ENCODE data around the gene SULT1C2. TPM values are rescaled to one million over a fixed set of nuclear protein-coding genes. Genes with fewer than 3 reads are reported as not detected.

The SULT1C2 gene
- total RNA-seq, 1 experiment from 2014 or later = 3.9 TPM

- BruUV-seq (replicated peaks) = no TSS peak
- no peak overlapping the region for H3K27ac ChIP-seq (ENCODE audit: low read depth, low read length)
- no peaks in the 10 kb centered on the region for H3K79me2 ChIP-seq (ENCODE audit: insufficient read depth, low read length)
- no peak overlapping the region for H3K9ac ChIP-seq (ENCODE audit: low read length)
- no peak for DNase-seq (ENCODE audit: low read depth, low spot score)
- H3K27me3 ChIP-seq (ENCODE audit: insufficient read depth, low read length) = peaks cover 20% of the 10 kb centered on the region; the same call in 1 of the 2 replicates
- intact Hi-C loops (cut with micrococcal nuclease) = no loop called here
- H3K36me3 ChIP-seq (ENCODE audit: control insufficient read depth in 1 of 2, insufficient read depth in 2 of 2, low read length in 2 of 2) = no peaks in the 10 kb centered on the region
- RAD21 ChIA-PET (ENCODE audit: low non-redundant PET in 1 of 2, low total read pairs in 2 of 2, uncharacterized antibody in 2 of 2, unreplicated experiment in 2 of 2) = no interaction called here
- ATAC-seq = no peak
- H3K4me1 ChIP-seq (ENCODE audit: control insufficient read depth in 1 of 2, insufficient read depth in 2 of 2, low read length in 2 of 2) = no peaks in the 10 kb centered on the region
- no peak overlapping the region for H3K4me3 ChIP-seq (replicated peaks in 1 of 2; ENCODE audit: low read depth in 1 of 2, low read length in 2 of 2)
- no peak overlapping the region for H3K4me2 ChIP-seq (ENCODE audit: low read length)
- H3K9me2 ChIP-seq (ENCODE audit: insufficient read depth) = 0 out of 2 replicates have a peak, but pooled peaks cover 2% of the 10 kb centered on the region
- TF ChIP-seq, protein P1, sequence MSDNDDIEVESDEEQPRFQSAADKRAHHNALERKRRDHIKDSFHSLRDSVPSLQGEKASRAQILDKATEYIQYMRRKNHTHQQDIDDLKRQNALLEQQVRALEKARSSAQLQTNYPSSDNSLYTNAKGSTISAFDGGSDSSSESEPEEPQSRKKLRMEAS (IDR thresholded peaks at IDR 0.05) = no peak
- no peak for TF ChIP-seq ZNF274 (IDR thresholded peaks at IDR 0.05; ENCODE audit: low read depth, low read length)
- no peak for TF ChIP-seq SP1 (IDR thresholded peaks at IDR 0.05; ENCODE audit: low read depth)
- no peak for TF ChIP-seq POLR2A (IDR thresholded peaks at IDR 0.05; ENCODE audit: borderline replicate concordance, extremely low read depth, insufficient read depth, insufficient read length)
- TF ChIP-seq, protein P2, sequence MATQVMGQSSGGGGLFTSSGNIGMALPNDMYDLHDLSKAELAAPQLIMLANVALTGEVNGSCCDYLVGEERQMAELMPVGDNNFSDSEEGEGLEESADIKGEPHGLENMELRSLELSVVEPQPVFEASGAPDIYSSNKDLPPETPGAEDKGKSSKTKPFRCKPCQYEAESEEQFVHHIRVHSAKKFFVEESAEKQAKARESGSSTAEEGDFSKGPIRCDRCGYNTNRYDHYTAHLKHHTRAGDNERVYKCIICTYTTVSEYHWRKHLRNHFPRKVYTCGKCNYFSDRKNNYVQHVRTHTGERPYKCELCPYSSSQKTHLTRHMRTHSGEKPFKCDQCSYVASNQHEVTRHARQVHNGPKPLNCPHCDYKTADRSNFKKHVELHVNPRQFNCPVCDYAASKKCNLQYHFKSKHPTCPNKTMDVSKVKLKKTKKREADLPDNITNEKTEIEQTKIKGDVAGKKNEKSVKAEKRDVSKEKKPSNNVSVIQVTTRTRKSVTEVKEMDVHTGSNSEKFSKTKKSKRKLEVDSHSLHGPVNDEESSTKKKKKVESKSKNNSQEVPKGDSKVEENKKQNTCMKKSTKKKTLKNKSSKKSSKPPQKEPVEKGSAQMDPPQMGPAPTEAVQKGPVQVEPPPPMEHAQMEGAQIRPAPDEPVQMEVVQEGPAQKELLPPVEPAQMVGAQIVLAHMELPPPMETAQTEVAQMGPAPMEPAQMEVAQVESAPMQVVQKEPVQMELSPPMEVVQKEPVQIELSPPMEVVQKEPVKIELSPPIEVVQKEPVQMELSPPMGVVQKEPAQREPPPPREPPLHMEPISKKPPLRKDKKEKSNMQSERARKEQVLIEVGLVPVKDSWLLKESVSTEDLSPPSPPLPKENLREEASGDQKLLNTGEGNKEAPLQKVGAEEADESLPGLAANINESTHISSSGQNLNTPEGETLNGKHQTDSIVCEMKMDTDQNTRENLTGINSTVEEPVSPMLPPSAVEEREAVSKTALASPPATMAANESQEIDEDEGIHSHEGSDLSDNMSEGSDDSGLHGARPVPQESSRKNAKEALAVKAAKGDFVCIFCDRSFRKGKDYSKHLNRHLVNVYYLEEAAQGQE (IDR thresholded peaks at IDR 0.05; ENCODE audit: low read depth) = no peak
- no peaks in the 10 kb centered on the region for H4K20me1 ChIP-seq (ENCODE audit: insufficient read depth)
- POLR2A ChIA-PET = no interaction called here
- CTCF ChIA-PET = no interaction called here
- H2AFZ ChIP-seq (ENCODE audit: low read depth, low read length, poor library complexity, severe bottlenecking) = no peak overlapping the region
- no peaks in the 10 kb centered on the region for H3K9me3 ChIP-seq (ENCODE audit: control insufficient read depth in 1 of 2, insufficient read depth in 1 of 2, low read depth in 1 of 2, low read length in 2 of 2)
These were observed 60.9 kb downstream of the SULT1C2 start for GRCh38 chr2:108349571-108349928.

DNA sequence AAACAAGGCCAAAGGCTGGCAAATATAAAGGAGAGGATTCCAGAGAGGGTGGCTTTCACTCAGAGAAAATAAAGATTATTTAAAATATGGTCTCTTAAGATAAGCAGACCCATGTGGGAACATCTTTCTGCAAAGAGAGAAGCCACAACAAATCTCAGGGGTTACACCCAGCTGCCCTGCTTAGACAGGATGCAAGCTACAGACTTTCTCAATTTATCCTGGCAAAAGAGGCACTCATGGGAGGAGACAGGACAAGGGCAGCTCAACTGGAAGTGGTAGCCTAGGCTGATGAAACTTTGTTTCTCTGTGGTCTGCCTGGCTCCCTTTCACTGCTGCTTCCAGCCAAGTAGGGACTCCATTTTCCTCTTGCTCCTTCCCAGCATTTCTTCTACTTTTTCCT lies 63.2 kb downstream of the SULT1C2 start:
- Histone ChIP-seq H4K20me1 (ENCODE audit: insufficient read depth) (no peaks in the 10 kb centered on the region), H2AFZ (ENCODE audit: low read depth, low read length, poor library complexity, severe bottlenecking) (no peak overlapping the region), H3K79me2 (ENCODE audit: insufficient read depth, low read length) (no peaks in the 10 kb centered on the region), H3K27me3 (ENCODE audit: insufficient read depth, low read length) (peaks cover 9% of the 10 kb centered on the region; the same call in 1 of the 2 replicates), H3K36me3 (ENCODE audit: control insufficient read depth in 1 of 2, insufficient read depth in 2 of 2, low read length in 2 of 2) (no peaks in the 10 kb centered on the region), H3K4me2 (ENCODE audit: low read length) (no peak overlapping the region), H3K4me3 (replicated peaks in 1 of 2; ENCODE audit: low read depth in 1 of 2, low read length in 2 of 2) (no peak overlapping the region), H3K9ac (ENCODE audit: low read length) (no peak overlapping the region), H3K9me3 (ENCODE audit: control insufficient read depth in 1 of 2, insufficient read depth in 1 of 2, low read depth in 1 of 2, low read length in 2 of 2) (no peaks in the 10 kb centered on the region), H3K4me1 (ENCODE audit: control insufficient read depth in 1 of 2, insufficient read depth in 2 of 2, low read length in 2 of 2) (no peaks in the 10 kb centered on the region), H3K9me2 (ENCODE audit: insufficient read depth) (no peaks in the 10 kb centered on the region), H3K27ac (ENCODE audit: low read depth, low read length) (no peak overlapping the region)
- ChIA-PET POLR2A (no interaction called here), CTCF (no interaction called here), RAD21 (ENCODE audit: low non-redundant PET in 1 of 2, low total read pairs in 2 of 2, uncharacterized antibody in 2 of 2, unreplicated experiment in 2 of 2) (no interaction called here)
- BruUV-seq (replicated peaks) = no TSS peak
- DNase-seq (ENCODE audit: low read depth, low spot score) = no peak
- TF ChIP-seq, protein P1 (IDR thresholded peaks at IDR 0.05) = no peak
- TF ChIP-seq SIN3A (IDR thresholded peaks at IDR 0.05; ENCODE audit: low read depth) = no peak
- no peak for TF ChIP-seq POLR2A (IDR thresholded peaks at IDR 0.05; ENCODE audit: borderline replicate concordance, extremely low read depth, insufficient read depth, insufficient read length)
- TF ChIP-seq, protein P3, sequence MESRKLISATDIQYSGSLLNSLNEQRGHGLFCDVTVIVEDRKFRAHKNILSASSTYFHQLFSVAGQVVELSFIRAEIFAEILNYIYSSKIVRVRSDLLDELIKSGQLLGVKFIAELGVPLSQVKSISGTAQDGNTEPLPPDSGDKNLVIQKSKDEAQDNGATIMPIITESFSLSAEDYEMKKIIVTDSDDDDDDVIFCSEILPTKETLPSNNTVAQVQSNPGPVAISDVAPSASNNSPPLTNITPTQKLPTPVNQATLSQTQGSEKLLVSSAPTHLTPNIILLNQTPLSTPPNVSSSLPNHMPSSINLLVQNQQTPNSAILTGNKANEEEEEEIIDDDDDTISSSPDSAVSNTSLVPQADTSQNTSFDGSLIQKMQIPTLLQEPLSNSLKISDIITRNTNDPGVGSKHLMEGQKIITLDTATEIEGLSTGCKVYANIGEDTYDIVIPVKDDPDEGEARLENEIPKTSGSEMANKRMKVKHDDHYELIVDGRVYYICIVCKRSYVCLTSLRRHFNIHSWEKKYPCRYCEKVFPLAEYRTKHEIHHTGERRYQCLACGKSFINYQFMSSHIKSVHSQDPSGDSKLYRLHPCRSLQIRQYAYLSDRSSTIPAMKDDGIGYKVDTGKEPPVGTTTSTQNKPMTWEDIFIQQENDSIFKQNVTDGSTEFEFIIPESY (IDR thresholded peaks at IDR 0.05; ENCODE audit: extremely low read depth, insufficient replicate concordance, low read length) = no peak
- TF ChIP-seq FOSL1 (IDR thresholded peaks at IDR 0.05; ENCODE audit: low read depth) = no peak
- TF ChIP-seq EZH2phosphoT487 (IDR thresholded peaks at IDR 0.05; ENCODE audit: borderline replicate concordance) = no peak
- no peak for TF ChIP-seq CEBPB (IDR thresholded peaks at IDR 0.05; ENCODE audit: low read depth)
- no peak for TF ChIP-seq RAD21 (IDR thresholded peaks at IDR 0.05; ENCODE audit: low read depth)
- ATAC-seq = no peak
- intact Hi-C loops (cut with micrococcal nuclease) = no loop called here
